GM12801 (cell line): ENCODE results near the gene SORCS2.

Experiments used
- TF ChIP-seq, protein P1 (sequence below): IDR thresholded peaks from one replicate; pipeline ENCODE4 v1.5.1; 2011; ENCODE audit warnings: control low read depth; ENCODE audit not compliant: insufficient read length; ENCODE audit errors: extremely low read depth

The SORCS2 gene

DNA sequence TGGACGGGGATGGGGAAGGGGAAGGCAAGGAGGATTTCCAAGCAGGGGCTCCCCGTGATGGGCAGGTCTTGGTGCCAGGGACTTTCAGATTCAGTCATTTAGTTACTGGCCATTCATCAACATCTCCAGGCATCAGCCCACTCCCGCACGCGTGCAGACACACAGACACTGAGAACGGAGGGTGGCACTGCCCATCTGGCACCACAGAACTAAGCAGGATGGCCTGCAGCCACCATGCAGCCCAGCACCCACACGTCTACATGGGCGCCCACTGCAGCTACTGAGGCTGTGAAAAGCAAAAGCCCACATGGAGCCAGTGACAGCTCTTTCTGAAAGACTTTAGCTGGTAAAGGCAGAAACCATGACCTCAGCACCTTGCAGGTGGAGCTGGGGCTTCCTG lies 418.5 kb downstream of the SORCS2 start:
- TF ChIP-seq, protein P1, sequence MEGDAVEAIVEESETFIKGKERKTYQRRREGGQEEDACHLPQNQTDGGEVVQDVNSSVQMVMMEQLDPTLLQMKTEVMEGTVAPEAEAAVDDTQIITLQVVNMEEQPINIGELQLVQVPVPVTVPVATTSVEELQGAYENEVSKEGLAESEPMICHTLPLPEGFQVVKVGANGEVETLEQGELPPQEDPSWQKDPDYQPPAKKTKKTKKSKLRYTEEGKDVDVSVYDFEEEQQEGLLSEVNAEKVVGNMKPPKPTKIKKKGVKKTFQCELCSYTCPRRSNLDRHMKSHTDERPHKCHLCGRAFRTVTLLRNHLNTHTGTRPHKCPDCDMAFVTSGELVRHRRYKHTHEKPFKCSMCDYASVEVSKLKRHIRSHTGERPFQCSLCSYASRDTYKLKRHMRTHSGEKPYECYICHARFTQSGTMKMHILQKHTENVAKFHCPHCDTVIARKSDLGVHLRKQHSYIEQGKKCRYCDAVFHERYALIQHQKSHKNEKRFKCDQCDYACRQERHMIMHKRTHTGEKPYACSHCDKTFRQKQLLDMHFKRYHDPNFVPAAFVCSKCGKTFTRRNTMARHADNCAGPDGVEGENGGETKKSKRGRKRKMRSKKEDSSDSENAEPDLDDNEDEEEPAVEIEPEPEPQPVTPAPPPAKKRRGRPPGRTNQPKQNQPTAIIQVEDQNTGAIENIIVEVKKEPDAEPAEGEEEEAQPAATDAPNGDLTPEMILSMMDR, result no peak

DNA sequence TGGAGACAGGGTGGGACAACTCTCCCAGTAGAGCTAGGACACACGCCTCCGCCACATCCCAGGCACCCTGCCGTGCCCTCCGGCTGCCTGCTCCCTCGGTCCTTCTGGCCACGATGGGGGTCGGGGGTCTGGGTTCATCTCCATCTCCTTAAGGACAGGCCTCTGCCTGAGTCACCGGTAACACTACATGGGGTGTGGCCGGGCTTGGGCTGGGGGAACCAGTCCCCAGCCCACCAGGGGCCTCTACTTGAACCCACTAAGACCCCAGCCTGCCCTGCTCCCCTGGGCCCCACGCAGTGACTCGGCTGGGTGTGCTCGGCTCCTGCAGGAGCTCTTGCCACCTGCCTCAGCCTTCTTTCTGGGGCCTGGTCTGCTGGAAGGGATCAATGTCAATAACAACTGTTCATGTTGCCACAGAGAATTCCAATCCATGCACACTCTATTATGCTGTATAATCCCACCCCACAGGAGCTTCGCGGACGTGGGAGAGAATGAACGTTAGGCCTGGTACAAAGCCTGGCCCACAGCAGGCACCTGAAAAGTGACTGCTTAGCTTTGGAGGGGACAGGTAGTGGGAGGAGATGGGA lies 420.1 kb downstream of the SORCS2 start:
- TF ChIP-seq, protein P1, result no peak

DNA sequence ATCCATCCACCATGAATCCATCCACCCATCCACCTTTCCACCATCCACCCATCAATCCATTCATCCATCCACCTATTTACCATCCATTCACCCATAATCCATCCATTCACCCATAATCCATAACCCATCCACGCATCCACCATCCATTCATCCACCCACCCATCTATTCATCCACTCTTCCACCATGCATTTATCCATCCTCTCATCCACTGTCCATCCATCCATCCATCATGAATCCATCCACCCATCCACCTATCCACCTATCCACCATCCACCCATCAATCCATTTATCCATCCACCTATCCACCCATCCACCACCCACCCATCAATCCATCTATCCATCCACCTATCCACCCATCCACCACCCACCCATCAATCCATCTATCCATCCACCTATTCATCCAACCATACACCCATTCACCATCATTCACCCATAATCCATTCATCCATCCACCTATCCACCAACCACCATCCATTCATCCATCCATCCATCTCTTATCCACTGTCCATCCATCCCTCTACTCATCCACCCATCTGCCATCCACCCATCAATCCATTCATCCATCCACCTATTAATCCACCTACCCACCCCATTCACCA lies 422.1 kb downstream of the SORCS2 start:
- TF ChIP-seq, protein P1, result no peak

DNA sequence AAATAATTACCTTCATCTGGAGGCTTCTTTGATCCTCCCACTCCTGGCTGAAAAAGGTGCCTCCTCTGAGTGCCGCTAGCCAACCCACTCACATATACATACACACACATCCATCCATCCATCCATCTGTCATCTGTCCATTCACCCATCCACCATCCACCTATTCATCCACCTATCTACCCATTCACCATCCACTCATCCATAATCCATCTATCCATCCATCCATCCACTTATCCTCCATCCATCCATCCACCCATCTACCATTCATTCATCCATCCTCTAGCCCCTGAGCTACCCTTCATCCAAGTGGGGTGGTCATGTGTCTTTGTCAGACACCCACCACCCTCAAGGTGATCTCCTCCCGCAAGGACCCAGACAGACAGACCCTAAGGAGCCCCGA lies 423.9 kb downstream of the SORCS2 start:
- TF ChIP-seq, protein P1, result no peak

DNA sequence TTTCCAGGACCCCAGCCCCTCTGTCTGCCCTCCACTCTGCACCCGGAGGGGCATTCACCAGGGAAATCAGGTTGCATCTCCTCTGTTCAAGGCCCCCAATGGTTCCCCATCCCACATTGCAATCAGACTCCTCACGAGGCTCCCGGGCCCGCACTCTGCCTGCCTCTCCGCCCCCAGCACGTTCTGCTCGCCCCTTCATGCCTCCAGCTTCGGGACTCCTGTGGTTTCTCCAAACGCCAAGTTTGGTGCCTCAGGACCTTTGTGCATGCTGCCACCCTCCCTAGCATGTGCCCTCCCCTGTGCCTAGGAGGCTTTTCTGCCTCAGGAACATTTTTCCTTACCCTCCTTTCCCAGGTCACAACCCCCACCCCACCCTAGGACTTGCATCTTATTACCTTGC lies 426.0 kb downstream of the SORCS2 start:
- TF ChIP-seq, protein P1, result no peak

DNA sequence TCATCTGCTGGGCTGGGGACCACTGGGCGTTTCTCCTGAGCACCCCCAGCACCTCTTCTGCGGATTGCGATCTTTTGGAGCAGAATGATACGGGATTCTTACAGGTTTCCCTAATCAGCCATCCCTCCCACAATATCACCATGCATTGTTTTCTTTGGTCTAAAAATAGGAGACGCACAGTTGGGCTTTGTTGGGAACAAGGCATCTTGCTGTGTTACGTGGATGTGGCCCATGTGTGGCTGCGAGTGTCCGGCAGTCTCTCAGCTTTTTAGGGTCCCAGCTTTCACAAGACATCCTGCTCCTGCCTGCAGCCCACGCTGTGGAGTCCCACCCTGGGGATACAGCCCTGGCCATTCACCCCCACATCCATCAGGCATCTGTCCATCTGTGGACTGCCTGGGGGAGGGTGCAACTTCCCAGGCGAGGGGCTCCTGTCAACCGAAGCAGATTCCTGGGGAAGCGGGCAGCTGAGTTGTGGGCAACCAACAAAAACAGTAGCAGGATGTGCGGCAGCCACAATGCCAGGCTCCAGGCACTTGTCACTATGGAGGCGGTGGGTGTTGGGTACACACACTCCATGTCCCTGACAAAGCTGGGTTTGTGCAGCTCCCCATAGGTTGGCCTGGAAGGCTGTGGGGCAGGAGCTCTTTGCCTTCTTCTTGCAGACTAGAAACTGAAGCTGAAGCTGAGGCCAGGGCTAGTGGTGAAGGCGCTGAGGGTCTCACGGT lies 427.9 kb downstream of the SORCS2 start:
- TF ChIP-seq, protein P1, result no peak

DNA sequence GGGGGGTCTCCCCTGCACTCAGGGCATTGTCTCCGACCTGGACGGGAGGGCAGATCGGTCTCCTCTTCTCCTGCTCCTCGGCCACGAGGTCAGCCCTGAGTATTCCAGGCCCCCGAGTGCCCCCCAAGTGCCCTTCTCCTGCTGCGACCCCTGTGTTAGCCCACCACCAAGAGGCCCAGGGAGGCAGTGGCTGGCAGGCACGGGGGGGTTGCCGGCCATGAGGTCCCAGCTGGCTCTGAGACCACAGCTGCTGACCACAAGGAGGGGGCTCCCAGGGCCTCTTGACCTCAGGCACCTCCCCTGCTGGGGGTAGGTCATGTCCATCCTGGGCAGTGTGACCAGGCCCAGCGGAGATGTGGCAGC lies 428.5 kb downstream of the SORCS2 start:
- TF ChIP-seq, protein P1, result no peak
